ENCODE data around the gene CRYGC. TPM values are rescaled to one million over a fixed set of nuclear protein-coding genes. Genes with fewer than 3 reads are reported as not detected.
"Not testable (repeated sequence)": the region's sequence is repeated elsewhere in the genome, so short reads cannot be mapped to it uniquely, and the experiment has no call there.

CRYGC gene
- total and polyA plus RNA-seq, 8 donors: not detected

DNA sequence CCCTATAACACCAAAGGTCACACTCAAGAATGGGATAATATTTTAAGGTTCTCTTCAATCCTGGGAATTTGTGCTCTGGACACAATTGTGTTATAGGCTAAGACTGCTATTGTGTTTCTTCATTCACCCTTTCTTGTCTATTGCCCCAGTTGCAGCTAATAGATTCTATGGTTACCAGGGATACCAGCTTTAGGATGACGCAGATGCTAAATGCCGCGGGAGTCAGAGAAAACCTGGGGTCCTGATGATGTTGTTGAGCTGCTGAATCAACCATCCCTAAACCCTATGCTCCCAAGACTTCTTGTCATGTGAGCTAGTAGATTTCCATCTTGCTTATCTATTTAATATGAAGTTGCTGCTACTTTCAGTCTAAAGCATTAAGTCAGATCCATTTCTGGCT is 10.7 kb downstream of the CRYGC start:
- no peak overlapping the region for H3K27ac ChIP-seq
- intact Hi-C loops (cut with DNase I; ENCODE audit: low total_unique reads): no loop called here
- no peak for DNase-seq
- TF ChIP-seq EP300 (IDR thresholded peaks at IDR 0.05) (no peak), POLR2A (IDR thresholded peaks at IDR 0.05) (no peak), POLR2AphosphoS5 (IDR thresholded peaks at IDR 0.05) (no peak)
- TF ChIP-seq, protein P1, sequence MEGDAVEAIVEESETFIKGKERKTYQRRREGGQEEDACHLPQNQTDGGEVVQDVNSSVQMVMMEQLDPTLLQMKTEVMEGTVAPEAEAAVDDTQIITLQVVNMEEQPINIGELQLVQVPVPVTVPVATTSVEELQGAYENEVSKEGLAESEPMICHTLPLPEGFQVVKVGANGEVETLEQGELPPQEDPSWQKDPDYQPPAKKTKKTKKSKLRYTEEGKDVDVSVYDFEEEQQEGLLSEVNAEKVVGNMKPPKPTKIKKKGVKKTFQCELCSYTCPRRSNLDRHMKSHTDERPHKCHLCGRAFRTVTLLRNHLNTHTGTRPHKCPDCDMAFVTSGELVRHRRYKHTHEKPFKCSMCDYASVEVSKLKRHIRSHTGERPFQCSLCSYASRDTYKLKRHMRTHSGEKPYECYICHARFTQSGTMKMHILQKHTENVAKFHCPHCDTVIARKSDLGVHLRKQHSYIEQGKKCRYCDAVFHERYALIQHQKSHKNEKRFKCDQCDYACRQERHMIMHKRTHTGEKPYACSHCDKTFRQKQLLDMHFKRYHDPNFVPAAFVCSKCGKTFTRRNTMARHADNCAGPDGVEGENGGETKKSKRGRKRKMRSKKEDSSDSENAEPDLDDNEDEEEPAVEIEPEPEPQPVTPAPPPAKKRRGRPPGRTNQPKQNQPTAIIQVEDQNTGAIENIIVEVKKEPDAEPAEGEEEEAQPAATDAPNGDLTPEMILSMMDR (IDR thresholded peaks at IDR 0.05): no peak
- H3K9me3 ChIP-seq: no peaks in the 10 kb centered on the region
- WGBS, 5 donors: 94 to 100% (median 97%) methylated on average over 3 of the region's 3 CpGs
- H3K4me3 ChIP-seq: no peak overlapping the region
- no peaks in the 10 kb centered on the region for H3K36me3 ChIP-seq
- peaks cover 0 to 1% (median under 1%) of the 10 kb centered on the region in 4 donors for H3K4me1 ChIP-seq
- peaks cover 0 to 5% (median 5%) of the 10 kb centered on the region in 3 donors for H3K27me3 ChIP-seq

DNA sequence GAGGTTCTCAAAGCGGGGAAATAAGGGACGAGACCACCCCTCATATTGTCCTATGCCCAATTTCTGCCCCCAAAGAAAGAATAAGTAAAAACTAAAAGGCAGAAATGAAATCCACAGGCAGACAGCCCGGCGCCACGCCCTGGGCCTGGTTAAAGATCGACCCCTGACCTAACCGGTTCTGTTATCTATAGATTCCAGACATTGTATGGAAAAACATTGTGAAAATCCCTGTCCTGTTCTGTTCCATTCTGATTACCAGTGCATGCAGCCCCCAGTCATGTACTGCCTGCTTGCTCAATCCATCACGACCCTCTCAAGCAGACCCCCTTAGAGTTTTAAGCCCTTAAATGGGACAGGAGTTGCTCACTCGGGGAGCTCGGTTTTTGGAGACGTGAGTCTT is 12.2 kb downstream of the CRYGC start:
- H3K27ac ChIP-seq; H3K9me3 ChIP-seq; intact Hi-C loops (cut with DNase I; ENCODE audit: low total_unique reads); H3K4me3 ChIP-seq; H3K36me3 ChIP-seq; H3K4me1 ChIP-seq; DNase-seq: not testable (repeated sequence)
- WGBS, 5 donors: 86 to 92% (median 87%) methylated on average over 11 of the region's 11 CpGs
- peaks cover 0 to 13% (median 7%) of the 10 kb centered on the region in 3 donors for H3K27me3 ChIP-seq

DNA sequence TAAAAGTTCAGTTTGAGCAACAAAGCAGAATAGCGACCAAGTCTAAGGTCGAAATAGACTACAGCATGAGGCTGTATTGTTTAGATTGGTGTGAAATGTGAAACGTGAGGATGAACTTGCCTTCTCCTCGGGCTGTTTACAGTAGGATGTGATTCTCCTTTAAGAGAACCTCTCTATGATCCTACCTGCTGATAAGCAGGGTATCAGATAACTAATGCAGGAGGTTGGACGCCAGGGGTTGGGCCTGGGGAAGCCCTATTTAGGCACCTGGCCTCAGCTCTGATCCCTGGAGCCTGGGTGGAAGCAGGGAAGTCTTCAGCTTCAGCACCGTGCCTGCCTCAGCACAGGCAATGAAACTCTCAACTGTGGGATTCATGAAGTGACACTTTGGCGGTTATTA is 16.7 kb downstream of the CRYGC start:
- TF ChIP-seq POLR2A (IDR thresholded peaks at IDR 0.05) (no peak), EP300 (IDR thresholded peaks at IDR 0.05) (no peak), POLR2AphosphoS5 (IDR thresholded peaks at IDR 0.05) (no peak)
- TF ChIP-seq, protein P1 (IDR thresholded peaks at IDR 0.05): no peak
- WGBS, 5 donors: 37 to 63% (median 40%) methylated on average over 7 of the region's 7 CpGs
- no peak overlapping the region for H3K27ac ChIP-seq
- H3K27me3 ChIP-seq: peaks cover 0 to 29% (median 9%) of the 10 kb centered on the region in 3 donors
- intact Hi-C loops (cut with DNase I; ENCODE audit: low total_unique reads): no loop called here
- no peak for DNase-seq
- H3K4me3 ChIP-seq: no peak overlapping the region
- H3K9me3 ChIP-seq: no peaks in the 10 kb centered on the region
- peaks cover 0 to 10% (median 2%) of the 10 kb centered on the region in 4 donors for H3K4me1 ChIP-seq
- no peaks in the 10 kb centered on the region for H3K36me3 ChIP-seq

DNA sequence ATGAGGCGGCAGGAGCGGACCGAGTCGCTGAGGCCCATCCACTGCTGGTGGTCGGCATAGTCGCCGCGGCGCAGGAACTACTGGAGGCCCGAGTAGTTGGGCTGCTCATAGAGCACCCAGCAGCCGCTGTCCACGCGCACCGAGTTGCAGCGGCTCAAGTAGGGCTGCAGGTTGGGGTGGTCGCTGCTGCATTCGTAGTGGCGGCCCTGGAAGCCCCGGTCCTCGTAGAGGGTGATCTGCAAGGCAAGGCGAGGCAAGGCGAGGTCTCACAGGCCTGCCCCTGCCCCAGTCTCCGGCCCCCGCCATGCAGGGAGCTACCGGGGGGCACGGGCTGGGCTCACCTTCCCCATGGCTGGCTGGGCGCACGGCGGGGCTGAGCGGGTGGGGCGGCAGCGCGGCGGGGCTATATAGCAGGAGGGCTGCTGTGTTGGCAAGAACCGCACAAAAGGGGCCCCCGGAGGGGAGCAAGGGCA is 17.3 kb downstream of the CRYGC start:
- H3K27ac ChIP-seq; intact Hi-C loops (cut with DNase I; ENCODE audit: low total_unique reads); H3K36me3 ChIP-seq; H3K4me1 ChIP-seq; H3K9me3 ChIP-seq: not testable (repeated sequence)
- Histone ChIP-seq H3K27me3 (peaks cover 0 to 29% (median 9%) of the 10 kb centered on the region in 3 donors), H3K4me3 (peak overlapping the region in 2 of 4 donors; percentile 18 to 33)
- DNase-seq: peak in 1 of 2 donors; percentile 33
- WGBS, 5 donors: 15 to 49% (median 19%) methylated on average over 16 to 36 of the region's 36 CpGs

DNA sequence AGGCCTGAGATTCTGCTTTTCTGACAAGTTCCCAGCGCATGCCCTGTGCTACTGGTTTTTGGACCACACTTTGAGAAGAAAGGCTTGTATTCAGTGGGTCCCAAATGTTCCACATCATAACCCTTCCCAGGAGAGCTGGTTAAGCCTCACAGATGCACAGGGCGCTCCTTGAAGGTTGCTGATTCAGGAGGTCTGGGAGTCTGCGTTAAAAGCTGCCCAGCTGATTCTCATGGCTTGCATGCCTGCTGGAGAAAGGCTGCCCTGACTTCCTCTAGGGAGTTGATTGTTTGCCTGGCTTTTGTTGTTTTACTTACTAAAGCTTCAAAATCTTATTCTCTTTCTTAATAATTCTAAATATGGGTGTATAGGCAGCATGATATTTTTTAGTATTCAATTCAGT is 26.0 kb downstream of the CRYGC start:
- intact Hi-C loops (cut with DNase I; ENCODE audit: low total_unique reads): no loop called here
- WGBS, 5 donors: 83 to 89% (median 88%) methylated on average over 3 of the region's 3 CpGs

More for the DNA sequence above, 26.0 kb downstream of the CRYGC start:
- peaks cover 0 to 8% (median 3%) of the 10 kb centered on the region in 4 donors for H3K4me1 ChIP-seq
- no peak for DNase-seq
- no peaks in the 10 kb centered on the region for H3K36me3 ChIP-seq
- TF ChIP-seq POLR2AphosphoS5 (IDR thresholded peaks at IDR 0.05) (no peak), POLR2A (IDR thresholded peaks at IDR 0.05) (no peak), EP300 (IDR thresholded peaks at IDR 0.05) (no peak)
- TF ChIP-seq, protein P1 (IDR thresholded peaks at IDR 0.05): no peak
- H3K27ac ChIP-seq: no peak overlapping the region
- H3K27me3 ChIP-seq: peaks cover 0 to 4% (median 0%) of the 10 kb centered on the region in 3 donors
- no peak overlapping the region for H3K4me3 ChIP-seq
- no peaks in the 10 kb centered on the region for H3K9me3 ChIP-seq

Measured in stomach (tissue), 9 donors.